Measurements from ENCODE around the gene NSUN2. TPM values are rescaled to one million over a fixed set of nuclear protein-coding genes. Genes with fewer than 3 reads are reported as not detected.

NSUN2 gene
- total RNA-seq, 2 experiments from 2014 or later, result 48.3 to 50.8 TPM

DNA sequence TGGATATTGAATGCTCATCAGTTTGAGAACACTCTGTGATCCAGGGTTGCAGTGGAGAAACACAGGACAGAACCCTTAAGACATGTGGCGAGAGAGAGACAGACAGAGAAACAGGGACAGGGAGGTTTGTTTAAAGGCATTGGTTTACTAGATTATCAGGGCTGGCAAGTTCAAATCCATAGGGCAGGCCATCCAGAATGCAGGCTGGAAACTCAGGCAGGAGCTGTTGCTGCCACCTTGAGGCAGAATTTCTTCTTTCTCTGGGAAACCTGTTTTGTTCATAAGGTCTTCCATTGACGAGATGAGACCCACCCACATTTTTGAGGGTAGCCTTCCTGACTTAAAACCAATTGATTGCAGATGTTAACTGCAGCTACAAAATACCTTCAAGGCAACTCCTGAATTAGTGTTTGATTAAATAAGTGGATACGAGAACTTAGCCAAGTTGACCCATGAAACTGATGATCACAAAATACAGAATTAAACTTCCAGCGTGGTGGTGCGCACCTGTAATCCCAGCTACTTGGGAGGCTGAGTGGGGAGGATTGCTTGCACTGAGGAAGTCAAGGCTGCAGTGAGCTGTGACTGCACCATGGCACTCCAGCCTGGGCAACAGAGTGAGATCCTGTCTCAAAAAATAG is 55.9 kb downstream of the NSUN2 start:
- Mint-ChIP-seq H3K4me1 (ENCODE audit: low read depth) (no peaks in the 10 kb centered on the region), H3K36me3 (ENCODE audit: low read depth) (no peaks in the 10 kb centered on the region), H3K27ac (no peak overlapping the region), H3K9me3 (no peaks in the 10 kb centered on the region), H3K27me3 (peaks cover 55% of the 10 kb centered on the region), H3K4me3 (no peak overlapping the region)
- POLR2A ChIA-PET, result no interaction called here
- no peak for ATAC-seq (ENCODE audit: poor library complexity)
- Histone ChIP-seq H3K4me1 (ENCODE audit: insufficient read depth, low read length) (no peaks in the 10 kb centered on the region), H3K4me3 (ENCODE audit: low read length) (no peak overlapping the region), H3K36me3 (ENCODE audit: insufficient read depth, low read length) (no peaks in the 10 kb centered on the region), H3K27me3 (ENCODE audit: control insufficient read depth in 1 of 2, insufficient read depth in 2 of 2, low read length in 2 of 2) (peaks cover 6 to 12% of the 10 kb centered on the region in 2 experiments), H3K27ac (ENCODE audit: low read depth in 1 of 2, low read length in 2 of 2) (no peak overlapping the region), H3K9me3 (ENCODE audit: control insufficient read depth in 1 of 2, insufficient read depth in 1 of 2, low read length in 2 of 2) (peaks cover 0 to 5% of the 10 kb centered on the region in 2 experiments)
- TF ChIP-seq, protein P1, sequence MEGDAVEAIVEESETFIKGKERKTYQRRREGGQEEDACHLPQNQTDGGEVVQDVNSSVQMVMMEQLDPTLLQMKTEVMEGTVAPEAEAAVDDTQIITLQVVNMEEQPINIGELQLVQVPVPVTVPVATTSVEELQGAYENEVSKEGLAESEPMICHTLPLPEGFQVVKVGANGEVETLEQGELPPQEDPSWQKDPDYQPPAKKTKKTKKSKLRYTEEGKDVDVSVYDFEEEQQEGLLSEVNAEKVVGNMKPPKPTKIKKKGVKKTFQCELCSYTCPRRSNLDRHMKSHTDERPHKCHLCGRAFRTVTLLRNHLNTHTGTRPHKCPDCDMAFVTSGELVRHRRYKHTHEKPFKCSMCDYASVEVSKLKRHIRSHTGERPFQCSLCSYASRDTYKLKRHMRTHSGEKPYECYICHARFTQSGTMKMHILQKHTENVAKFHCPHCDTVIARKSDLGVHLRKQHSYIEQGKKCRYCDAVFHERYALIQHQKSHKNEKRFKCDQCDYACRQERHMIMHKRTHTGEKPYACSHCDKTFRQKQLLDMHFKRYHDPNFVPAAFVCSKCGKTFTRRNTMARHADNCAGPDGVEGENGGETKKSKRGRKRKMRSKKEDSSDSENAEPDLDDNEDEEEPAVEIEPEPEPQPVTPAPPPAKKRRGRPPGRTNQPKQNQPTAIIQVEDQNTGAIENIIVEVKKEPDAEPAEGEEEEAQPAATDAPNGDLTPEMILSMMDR (IDR thresholded peaks at IDR 0.05), result no peak
- DNase-seq, result peak in 4 of 14 experiments; percentile 12 to 34 (median 23)
- CTCF ChIA-PET, result no interaction called here
- intact Hi-C loops (cut with DNase I, micrococcal nuclease), result loop anchor here (1.0 to 5.0 kb wide), 4 partner anchors 284 to 1435 kb away; partner anchors contain the start of gene ADAMTS16 (in 1 of the 2)

DNA sequence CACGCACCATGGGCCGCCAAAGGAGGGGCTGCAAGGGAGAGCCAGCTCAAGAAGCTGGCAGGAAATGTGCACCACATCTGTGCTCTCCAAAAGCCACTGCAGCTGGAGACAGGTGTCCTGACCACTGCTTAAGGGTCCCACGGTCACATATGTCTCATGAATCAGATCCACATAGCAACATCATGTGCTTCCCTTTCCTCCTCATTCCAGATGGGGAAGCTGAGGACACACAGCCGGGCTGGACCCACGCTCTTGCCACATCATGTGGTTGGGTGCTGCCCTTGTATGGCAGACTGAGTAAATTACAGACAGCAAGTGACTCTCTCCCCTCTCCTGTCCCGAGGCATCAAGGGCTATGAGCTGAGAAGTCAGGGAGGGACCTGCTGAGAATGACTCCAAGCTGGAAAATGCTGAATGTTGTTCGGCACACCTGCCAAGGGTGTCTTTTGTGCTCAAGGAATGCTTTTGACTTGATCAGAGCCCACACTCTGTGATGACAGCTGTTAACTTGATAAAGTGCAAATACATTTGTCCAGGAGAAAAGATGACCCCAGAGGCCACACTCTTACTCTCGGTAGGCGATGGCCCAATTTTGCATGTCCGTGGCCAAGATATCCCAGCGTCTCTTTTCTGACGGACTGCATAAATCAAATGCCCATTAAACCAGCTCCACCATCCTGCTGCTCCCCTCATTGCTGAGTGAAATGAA is 58.2 kb downstream of the NSUN2 start:
- POLR2A ChIA-PET, result no interaction called here
- H3K36me3 ChIP-seq (ENCODE audit: insufficient read depth, low read length), result no peaks in the 10 kb centered on the region
- H3K27me3 ChIP-seq (ENCODE audit: control insufficient read depth in 1 of 2, insufficient read depth in 2 of 2, low read length in 2 of 2), result peaks cover 0 to 9% of the 10 kb centered on the region in 2 experiments
- Mint-ChIP-seq H3K4me1 (ENCODE audit: low read depth) (no peaks in the 10 kb centered on the region), H3K9me3 (no peaks in the 10 kb centered on the region), H3K27ac (no peak overlapping the region), H3K27me3 (peaks cover 40% of the 10 kb centered on the region), H3K36me3 (ENCODE audit: low read depth) (no peaks in the 10 kb centered on the region), H3K4me3 (no peak overlapping the region)
- TF ChIP-seq, protein P1 (IDR thresholded peaks at IDR 0.05), result no peak
- no peak overlapping the region for H3K27ac ChIP-seq (ENCODE audit: low read depth in 1 of 2, low read length in 2 of 2)
- ATAC-seq (ENCODE audit: poor library complexity), result no peak
- CTCF ChIA-PET, result no interaction called here
- peaks cover 0 to 4% of the 10 kb centered on the region in 2 experiments for H3K9me3 ChIP-seq (ENCODE audit: control insufficient read depth in 1 of 2, insufficient read depth in 1 of 2, low read length in 2 of 2)
- intact Hi-C loops (cut with DNase I, micrococcal nuclease), result loop anchor here (5.0 kb wide), 3 partner anchors 1072 to 1432 kb away; partner anchors contain the start of gene ADAMTS16 (in 1 of the 2)
- H3K4me3 ChIP-seq (ENCODE audit: low read length), result no peak overlapping the region
- H3K4me1 ChIP-seq (ENCODE audit: insufficient read depth, low read length), result no peaks in the 10 kb centered on the region
- no peak for DNase-seq

DNA sequence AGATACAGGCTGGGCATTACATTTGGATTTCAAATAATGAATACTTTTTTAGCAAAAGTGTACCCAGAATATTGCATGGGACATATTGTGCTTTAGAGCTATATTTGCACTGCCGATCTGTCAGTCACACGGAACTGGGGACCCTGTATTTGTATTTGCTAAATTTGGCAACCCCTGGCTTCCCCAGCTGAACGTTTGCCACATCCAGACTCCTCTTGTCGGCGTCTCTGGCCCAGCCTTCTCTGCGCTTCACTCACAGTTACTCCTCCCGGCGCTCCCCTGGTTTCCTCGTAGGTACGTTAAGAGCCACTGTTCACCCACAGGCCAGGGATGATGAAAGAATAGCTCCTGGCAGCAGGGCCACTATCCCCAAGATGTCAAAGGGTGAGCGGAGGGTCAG is 58.7 kb downstream of the NSUN2 start:
- Mint-ChIP-seq H3K4me1 (ENCODE audit: low read depth) (no peaks in the 10 kb centered on the region), H3K27ac (no peak overlapping the region), H3K27me3 (peaks cover 40% of the 10 kb centered on the region), H3K9me3 (no peaks in the 10 kb centered on the region), H3K4me3 (no peak overlapping the region), H3K36me3 (ENCODE audit: low read depth) (no peaks in the 10 kb centered on the region)
- no peaks in the 10 kb centered on the region for H3K9me3 ChIP-seq (ENCODE audit: control insufficient read depth in 1 of 2, insufficient read depth in 1 of 2, low read length in 2 of 2)
- ChIA-PET CTCF (no interaction called here), POLR2A (no interaction called here)
- ATAC-seq (ENCODE audit: poor library complexity) (no peak), DNase-seq (no peak)
- H3K4me3 ChIP-seq (ENCODE audit: low read length), result no peak overlapping the region
- no peaks in the 10 kb centered on the region for H3K36me3 ChIP-seq (ENCODE audit: insufficient read depth, low read length)
- H3K27me3 ChIP-seq (ENCODE audit: control insufficient read depth in 1 of 2, insufficient read depth in 2 of 2, low read length in 2 of 2), result peaks cover 1 to 9% of the 10 kb centered on the region in 2 experiments
- no peak overlapping the region for H3K27ac ChIP-seq (ENCODE audit: low read depth in 1 of 2, low read length in 2 of 2)
- H3K4me1 ChIP-seq (ENCODE audit: insufficient read depth, low read length), result no peaks in the 10 kb centered on the region
- intact Hi-C loops (cut with DNase I, micrococcal nuclease), result loop anchor here in 1 of 2 experiments (5.0 kb wide), 1 partner anchor 1072 kb away; no protein-coding TSS in a partner anchor
- TF ChIP-seq, protein P1 (IDR thresholded peaks at IDR 0.05), result no peak

Measured in CD4-positive, alpha-beta T cell (primary cell).